Progenitor cell of endocrine pancreas (in vitro differentiated cells): ENCODE data around the gene PLCL1. TPM values are rescaled to one million over a fixed set of nuclear protein-coding genes. Genes with fewer than 3 reads are reported as not detected.

Experiments used
- DNase-seq: peaks from one replicate; pipeline ENCODE4 v3.0.0; 2021; ENCODE audit warnings: low spot score; ENCODE audit not compliant: unreplicated experiment
- H3K27ac Mint-ChIP-seq: 2 replicates; pipeline ENCODE4 v1.8.0; 2021; ENCODE audit warnings: mild to moderate bottlenecking, moderate library complexity, mixed read lengths
- H3K27me3 Mint-ChIP-seq: 2 replicates; pipeline ENCODE4 v1.8.0; 2021; ENCODE audit warnings: mixed read lengths
- H3K36me3 Mint-ChIP-seq: 2 replicates; pipeline ENCODE4 v1.8.0; 2022; ENCODE audit warnings: mixed read lengths; ENCODE audit not compliant: insufficient read depth
- H3K4me1 Mint-ChIP-seq: 2 replicates; pipeline ENCODE4 v1.8.0; 2021; ENCODE audit warnings: low read depth, mixed read lengths
- H3K4me3 Mint-ChIP-seq: 2 replicates; pipeline ENCODE4 v1.8.0; 2021; ENCODE audit warnings: low read depth, mild to moderate bottlenecking, moderate library complexity, mixed read lengths
- H3K9me3 Mint-ChIP-seq: 2 replicates; pipeline ENCODE4 v1.8.0; 2021; ENCODE audit warnings: low read depth, mixed read lengths
- total RNA-seq: library from RNA; stranded (reverse); gene quantifications from 2 replicates; pipeline ENCODE4 v1.2.1, GENCODE V29; 2021
- TF ChIP-seq, protein P1 (sequence below): fragments of 200-600 bp; sonication (generic); IDR thresholded peaks from one replicate; pipeline ENCODE4 v1.5.0; 2021; ENCODE audit warnings: antibody characterized with exemption, mild to moderate bottlenecking; ENCODE audit not compliant: unreplicated experiment

The PLCL1 gene
- total RNA-seq, 1 donor from 2014 or later = 48.3 TPM

DNA sequence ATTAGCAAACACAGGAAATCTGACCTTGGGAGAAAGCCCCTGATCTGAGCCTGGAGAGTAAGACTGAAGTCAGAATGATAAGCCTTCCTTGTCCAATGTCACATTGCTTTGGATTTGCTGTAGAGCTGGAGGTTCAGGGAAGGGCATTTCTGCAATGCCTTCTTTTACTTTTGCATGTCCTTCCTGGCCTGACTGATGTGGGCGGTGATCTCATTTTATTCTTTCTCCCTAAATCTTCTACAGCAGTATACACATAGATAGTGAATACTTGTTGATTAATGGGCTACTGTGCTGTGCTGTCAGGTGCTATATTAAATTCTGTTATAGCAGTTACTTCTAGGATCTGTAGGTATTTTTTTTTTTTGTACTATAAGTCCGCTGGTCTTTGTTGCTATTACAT lies 62.6 kb downstream of the PLCL1 start:
- Mint-ChIP-seq H3K36me3 (peaks cover 2% of the 10 kb centered on the region), H3K27me3 (no peaks in the 10 kb centered on the region), H3K27ac (peak overlapping the region; percentile 21), H3K4me3 (no peak overlapping the region), H3K4me1 (peaks cover 52% of the 10 kb centered on the region), H3K9me3 (no peaks in the 10 kb centered on the region)
- TF ChIP-seq, protein P1, sequence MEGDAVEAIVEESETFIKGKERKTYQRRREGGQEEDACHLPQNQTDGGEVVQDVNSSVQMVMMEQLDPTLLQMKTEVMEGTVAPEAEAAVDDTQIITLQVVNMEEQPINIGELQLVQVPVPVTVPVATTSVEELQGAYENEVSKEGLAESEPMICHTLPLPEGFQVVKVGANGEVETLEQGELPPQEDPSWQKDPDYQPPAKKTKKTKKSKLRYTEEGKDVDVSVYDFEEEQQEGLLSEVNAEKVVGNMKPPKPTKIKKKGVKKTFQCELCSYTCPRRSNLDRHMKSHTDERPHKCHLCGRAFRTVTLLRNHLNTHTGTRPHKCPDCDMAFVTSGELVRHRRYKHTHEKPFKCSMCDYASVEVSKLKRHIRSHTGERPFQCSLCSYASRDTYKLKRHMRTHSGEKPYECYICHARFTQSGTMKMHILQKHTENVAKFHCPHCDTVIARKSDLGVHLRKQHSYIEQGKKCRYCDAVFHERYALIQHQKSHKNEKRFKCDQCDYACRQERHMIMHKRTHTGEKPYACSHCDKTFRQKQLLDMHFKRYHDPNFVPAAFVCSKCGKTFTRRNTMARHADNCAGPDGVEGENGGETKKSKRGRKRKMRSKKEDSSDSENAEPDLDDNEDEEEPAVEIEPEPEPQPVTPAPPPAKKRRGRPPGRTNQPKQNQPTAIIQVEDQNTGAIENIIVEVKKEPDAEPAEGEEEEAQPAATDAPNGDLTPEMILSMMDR = no peak
- no peak for DNase-seq

DNA sequence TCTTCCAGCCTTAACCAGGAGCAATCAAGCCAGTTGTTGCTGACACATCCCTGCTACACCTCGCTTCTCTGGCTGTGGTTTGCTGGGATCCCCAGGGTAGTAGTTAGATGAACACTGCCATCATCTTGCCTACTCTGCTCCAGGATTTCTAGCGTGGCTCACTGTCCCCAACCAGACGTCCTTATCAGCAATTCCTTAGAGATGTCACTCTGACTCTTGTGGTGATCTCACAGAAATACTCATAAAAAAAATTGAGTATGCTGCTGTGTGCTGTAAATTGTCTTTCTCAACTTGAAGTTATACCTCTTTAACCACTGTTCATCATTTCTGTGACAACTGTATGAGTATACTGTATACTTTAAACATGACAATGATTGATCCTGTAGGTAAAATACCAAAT lies 63.2 kb downstream of the PLCL1 start:
- no peak overlapping the region for H3K4me3 Mint-ChIP-seq
- H3K27me3 Mint-ChIP-seq = no peaks in the 10 kb centered on the region
- DNase-seq = no peak
- no peak overlapping the region for H3K27ac Mint-ChIP-seq
- H3K9me3 Mint-ChIP-seq = no peaks in the 10 kb centered on the region
- peaks cover 51% of the 10 kb centered on the region for H3K4me1 Mint-ChIP-seq
- H3K36me3 Mint-ChIP-seq = peaks cover 2% of the 10 kb centered on the region
- TF ChIP-seq, protein P1 = no peak

DNA sequence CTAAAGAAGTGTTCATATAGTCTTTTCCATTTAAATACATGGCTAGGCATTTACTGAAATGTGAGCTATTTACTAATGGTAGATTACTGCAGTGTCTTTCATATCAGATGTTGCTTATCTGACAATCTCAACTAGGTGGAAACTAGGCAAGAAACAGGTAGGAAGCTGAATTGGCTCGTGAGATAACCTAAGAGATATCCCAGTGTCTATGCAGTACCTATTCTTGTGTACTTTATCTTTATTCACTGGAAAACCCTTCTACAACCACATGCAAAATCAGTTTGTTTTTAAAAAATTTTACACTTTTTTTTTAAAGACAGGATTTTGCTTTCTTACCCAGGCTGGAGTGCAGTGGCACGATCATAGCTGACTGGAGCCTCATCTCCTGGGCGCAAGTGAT lies 63.8 kb downstream of the PLCL1 start:
- Mint-ChIP-seq H3K27me3 (no peaks in the 10 kb centered on the region), H3K27ac (no peak overlapping the region), H3K4me3 (no peak overlapping the region), H3K9me3 (no peaks in the 10 kb centered on the region), H3K36me3 (peaks cover 2% of the 10 kb centered on the region), H3K4me1 (peaks cover 50% of the 10 kb centered on the region)
- DNase-seq = no peak
- TF ChIP-seq, protein P1 = no peak

DNA sequence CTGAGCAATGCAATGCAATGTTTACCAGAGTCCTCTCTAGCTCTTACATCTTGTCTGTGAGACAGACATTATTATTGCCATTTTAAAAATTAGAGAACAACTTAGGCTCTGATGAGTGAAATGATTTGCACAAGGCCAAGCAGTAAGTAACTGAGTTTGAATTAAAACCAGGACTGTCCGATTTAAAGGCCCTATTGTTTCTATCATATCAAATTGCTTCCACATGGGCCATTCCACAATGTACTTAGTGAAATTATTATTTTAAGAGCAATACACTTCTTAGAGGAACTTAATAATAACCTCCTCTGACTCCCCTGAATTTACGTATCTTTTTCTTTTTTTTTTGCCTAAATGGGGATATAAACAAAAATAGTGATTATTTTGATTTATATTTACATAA lies 64.6 kb downstream of the PLCL1 start:
- H3K27me3 Mint-ChIP-seq = no peaks in the 10 kb centered on the region
- no peak overlapping the region for H3K27ac Mint-ChIP-seq
- no peak for DNase-seq
- TF ChIP-seq, protein P1 = no peak
- H3K4me1 Mint-ChIP-seq = peaks cover 55% of the 10 kb centered on the region
- H3K9me3 Mint-ChIP-seq = no peaks in the 10 kb centered on the region
- no peak overlapping the region for H3K4me3 Mint-ChIP-seq
- peaks cover 2% of the 10 kb centered on the region for H3K36me3 Mint-ChIP-seq

DNA sequence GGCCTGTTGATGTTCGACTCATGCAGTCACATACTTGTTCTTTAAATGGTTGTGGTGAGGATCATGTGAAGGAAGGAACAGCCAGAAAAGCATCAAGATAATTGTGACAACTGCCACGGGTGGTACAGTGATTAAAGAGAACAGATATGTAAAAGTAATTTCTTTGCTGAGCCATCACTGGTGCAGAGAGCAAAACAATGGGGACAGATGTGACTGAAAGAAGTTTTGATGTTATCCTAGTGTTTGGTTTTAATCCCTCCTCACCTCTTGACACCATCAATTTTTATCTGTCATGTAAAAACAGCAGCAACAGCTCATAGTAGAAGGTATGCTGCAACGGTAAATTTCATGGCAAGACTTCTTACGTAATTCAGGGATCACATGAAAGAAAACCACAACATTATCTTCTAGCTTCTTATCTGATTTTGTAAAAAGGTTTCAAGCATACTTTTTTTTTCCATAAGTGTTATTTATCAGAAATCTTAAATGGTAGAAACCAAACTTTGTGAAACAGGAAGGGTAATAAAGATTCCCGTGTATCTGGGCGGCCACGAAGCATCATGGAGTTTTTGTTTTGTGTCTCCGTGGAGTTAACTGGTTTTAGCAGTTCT lies 65.2 kb downstream of the PLCL1 start:
- TF ChIP-seq, protein P1 = no peak
- DNase-seq = no peak
- H3K4me1 Mint-ChIP-seq = peaks cover 55% of the 10 kb centered on the region
- H3K27ac Mint-ChIP-seq = no peak overlapping the region
- H3K27me3 Mint-ChIP-seq = no peaks in the 10 kb centered on the region
- no peak overlapping the region for H3K4me3 Mint-ChIP-seq
- H3K9me3 Mint-ChIP-seq = no peaks in the 10 kb centered on the region
- peaks cover 2% of the 10 kb centered on the region for H3K36me3 Mint-ChIP-seq
